Epidermal melanocyte (primary cell): Measurements from ENCODE around the gene ATPAF1.
"Not testable (repeated sequence)": the region's sequence is repeated elsewhere in the genome, so short reads cannot be mapped to it uniquely, and the experiment has no call there.

ENCODE experiments used
- DNase-seq: peaks from one replicate; pipeline ENCODE4 v3.0.0; 2011; ENCODE audit warnings: low spot score; ENCODE audit not compliant: insufficient read length

The ATPAF1 gene

GRCh38 chr1:46667782-46668760, at the start of gene ATPAF1:
Gene ATPAF1, minus strand, starts transcription at chr1:46668364. Its CDS starts 42 bp downstream, at chr1:46668322.
- peak; percentile 56 for DNase-seq

- no peak for DNase-seq
These were observed 49.5 kb upstream of the ATPAF1 start for GRCh38 chr1:46717654-46718053.

GRCh38 chr1:46714976-46715375, 46.8 kb upstream of the ATPAF1 start:
- DNase-seq, result no peak

GRCh38 chr1:46708121-46708520, 40.0 kb upstream of the ATPAF1 start:
- no peak for DNase-seq

- DNase-seq, result no peak
These were observed 37.2 kb upstream of the ATPAF1 start for GRCh38 chr1:46705408-46705807.

GRCh38 chr1:46703927-46704641, 35.9 kb upstream of the ATPAF1 start:
- DNase-seq, result no peak

GRCh38 chr1:46699666-46700065, 31.5 kb upstream of the ATPAF1 start:
- no peak for DNase-seq

- DNase-seq, result no peak
These were observed 28.9 kb upstream of the ATPAF1 start for GRCh38 chr1:46697053-46697452.

- not testable (repeated sequence) for DNase-seq
These were observed 26.5 kb upstream of the ATPAF1 start for GRCh38 chr1:46694676-46695075.

- no peak for DNase-seq
These were observed 24.9 kb upstream of the ATPAF1 start for GRCh38 chr1:46692811-46693770.

GRCh38 chr1:46691997-46692790, 24.0 kb upstream of the ATPAF1 start:
- no peak for DNase-seq

GRCh38 chr1:46690931-46691421, 22.8 kb upstream of the ATPAF1 start:
- no peak for DNase-seq

- DNase-seq, result no peak
These were observed 21.7 kb upstream of the ATPAF1 start for GRCh38 chr1:46689897-46690296.

- DNase-seq, result no peak
These were observed 21.2 kb upstream of the ATPAF1 start for GRCh38 chr1:46689356-46689755.

GRCh38 chr1:46687921-46688509, 19.9 kb upstream of the ATPAF1 start:
- no peak for DNase-seq

GRCh38 chr1:46687093-46687659, 19.0 kb upstream of the ATPAF1 start:
- DNase-seq, result no peak

- no peak for DNase-seq
These were observed 18.1 kb upstream of the ATPAF1 start for GRCh38 chr1:46686255-46686654.

- DNase-seq, result no peak
These were observed 16.5 kb upstream of the ATPAF1 start for GRCh38 chr1:46684670-46685069.

- no peak for DNase-seq
These were observed 13.9 kb upstream of the ATPAF1 start for GRCh38 chr1:46682064-46682463.
